DMS79 (cell line): ENCODE data around the gene UGT3A1.
"Not testable (repeated sequence)": the region's sequence is repeated elsewhere in the genome, so short reads cannot be mapped to it uniquely, and the experiment has no call there.

Source experiments
- DNase-seq: peaks from one replicate; lab custom pipeline; 2025; lab: John Stamatoyannopoulos, UW

Gene UGT3A1

DNA sequence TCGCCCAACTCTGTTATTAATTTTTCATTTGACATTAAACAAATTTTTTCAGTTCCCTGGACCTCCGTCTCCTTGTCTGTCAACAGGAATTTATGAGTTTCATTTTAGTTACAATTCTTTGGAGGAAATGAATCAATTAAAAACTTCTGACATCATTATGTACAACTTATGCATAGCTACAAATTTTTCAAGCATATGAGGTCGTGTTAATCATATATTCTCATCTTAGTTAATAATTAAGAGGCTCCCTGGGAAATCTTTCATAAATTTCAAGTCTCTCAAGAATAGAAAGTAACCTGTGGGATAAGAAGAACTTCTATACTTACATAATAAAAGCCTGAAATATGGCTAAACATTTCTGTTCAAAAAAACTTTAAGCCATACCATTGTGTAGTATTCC is 3.4 kb downstream of the UGT3A1 start:
- no peak for DNase-seq

DNA sequence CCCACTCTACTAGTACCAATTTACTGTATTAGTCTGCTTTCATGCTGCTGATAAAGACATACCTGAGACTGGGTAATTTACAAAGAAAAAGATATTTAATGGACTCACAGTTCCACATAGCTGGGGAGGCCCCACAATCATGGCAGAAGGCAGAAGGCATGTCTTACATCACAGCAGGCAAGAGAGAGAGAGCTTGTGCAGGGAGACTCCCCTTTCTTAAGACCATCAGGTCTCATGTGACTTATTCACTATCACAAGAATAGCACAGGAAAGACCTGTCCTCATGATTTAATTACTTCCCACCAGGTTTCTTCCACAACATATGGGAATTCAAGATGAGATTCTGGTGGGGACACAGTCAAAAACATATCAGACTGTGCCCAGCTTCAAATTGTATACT is 11.5 kb downstream of the UGT3A1 start:
- DNase-seq = no peak

DNA sequence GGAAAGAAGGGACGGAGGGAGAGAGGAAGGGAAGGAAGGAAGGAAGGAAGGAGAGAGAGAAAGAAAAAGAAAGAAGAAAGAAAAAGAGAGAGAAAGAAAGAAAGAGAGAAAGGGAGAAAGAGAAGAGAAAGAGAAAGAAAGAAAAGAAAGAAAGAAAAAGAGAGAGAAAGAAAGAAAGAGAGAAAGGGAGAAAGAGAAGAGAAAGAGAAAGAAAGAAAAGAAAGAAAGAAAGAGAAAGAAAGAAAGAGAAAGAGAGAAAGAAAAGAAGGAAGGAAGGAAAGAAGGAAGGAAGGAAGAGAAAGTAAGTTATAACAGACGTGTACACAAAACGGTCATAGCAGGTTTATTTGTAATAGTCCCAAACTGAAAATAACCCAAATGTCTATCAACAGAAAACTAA is 14.3 kb downstream of the UGT3A1 start:
- not testable (repeated sequence) for DNase-seq

DNA sequence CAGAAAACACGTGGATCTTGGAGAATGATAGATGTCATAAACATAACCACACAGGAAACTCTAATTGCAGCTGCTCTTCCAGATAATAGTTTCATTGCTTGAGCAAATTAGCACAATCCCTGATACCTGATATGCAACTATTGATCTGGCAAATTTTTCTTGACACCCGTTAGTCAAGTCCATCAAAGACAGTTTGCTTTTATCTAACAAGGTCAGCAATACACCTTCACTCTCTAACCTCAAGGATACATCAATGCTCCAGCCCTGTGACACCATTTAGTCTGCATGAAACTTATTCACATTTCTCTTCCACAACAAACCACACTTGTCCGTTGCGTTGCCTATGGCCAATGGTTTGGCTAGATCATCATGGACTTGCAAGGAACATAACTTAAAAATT is 16.6 kb downstream of the UGT3A1 start:
- DNase-seq = no peak

DNA sequence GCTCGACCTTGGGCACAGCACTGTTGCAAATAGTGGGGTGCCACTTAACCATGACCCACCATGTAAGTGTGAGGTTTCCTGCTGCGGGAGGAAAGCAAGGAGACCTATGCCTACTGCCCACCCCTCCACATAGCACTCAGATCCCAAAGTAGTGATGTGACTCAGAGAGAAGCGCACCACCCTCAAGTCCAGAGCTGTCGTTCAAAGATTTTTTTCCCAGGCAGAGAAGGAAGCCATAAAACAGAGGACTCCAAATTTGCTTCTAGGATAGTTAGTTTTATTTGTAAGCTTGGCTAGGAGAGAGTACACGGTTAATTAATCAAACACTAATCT is 19.3 kb downstream of the UGT3A1 start:
- no peak for DNase-seq

DNA sequence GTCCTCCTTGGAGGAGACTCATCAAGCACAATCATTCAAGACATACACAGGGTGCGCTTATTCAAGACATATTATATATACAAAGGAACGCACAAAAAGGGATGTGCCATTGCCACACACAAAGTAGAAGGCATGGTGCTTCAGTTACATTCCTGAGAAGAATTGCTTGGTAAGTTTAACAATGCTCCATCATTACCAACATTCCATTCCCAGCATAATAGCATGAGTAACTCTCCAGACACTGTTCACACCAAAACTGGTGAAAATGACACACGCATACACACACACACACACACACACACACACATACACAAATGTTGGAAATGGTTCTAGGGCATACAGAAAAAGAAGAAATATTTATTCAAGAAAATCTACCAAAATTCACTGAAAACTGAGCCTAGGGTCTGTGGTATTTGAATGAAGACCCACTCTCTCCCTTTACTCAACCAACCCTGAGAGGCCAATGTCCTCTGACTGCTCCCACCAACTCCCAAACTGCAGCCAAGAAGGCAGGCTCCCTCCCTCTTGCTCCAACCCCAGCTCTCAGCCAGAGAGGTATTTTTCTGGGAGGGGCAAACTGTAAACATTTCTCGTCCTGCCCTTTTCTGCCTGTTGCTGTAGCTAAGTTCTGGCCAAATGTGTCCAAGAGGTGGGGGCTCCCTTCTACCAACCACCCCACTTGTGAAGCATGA is 19.9 kb downstream of the UGT3A1 start:
- no peak for DNase-seq

DNA sequence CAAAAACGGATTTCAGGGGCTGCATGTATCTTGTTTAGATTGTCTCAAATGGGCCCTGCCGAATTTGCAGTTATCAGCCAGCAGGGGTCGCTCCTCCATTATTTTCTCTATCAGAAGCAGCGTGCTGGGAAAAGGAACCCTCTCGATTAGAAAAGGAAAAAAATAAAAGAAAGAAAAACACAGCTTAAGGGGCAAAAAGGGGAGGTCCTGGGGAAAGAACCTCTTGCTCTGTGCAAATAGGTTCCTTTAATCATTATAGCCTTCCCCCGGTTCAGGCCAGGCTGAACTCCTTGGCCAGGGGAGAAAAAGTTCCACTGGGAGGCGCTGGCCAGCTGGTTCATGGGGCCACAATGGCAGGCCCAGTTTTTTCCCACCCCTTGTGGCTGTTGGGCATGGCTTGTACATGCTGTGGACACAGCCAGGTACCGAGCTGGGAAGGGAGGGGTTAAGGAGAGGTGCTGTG is 27.8 kb downstream of the UGT3A1 start:
- no peak for DNase-seq

DNA sequence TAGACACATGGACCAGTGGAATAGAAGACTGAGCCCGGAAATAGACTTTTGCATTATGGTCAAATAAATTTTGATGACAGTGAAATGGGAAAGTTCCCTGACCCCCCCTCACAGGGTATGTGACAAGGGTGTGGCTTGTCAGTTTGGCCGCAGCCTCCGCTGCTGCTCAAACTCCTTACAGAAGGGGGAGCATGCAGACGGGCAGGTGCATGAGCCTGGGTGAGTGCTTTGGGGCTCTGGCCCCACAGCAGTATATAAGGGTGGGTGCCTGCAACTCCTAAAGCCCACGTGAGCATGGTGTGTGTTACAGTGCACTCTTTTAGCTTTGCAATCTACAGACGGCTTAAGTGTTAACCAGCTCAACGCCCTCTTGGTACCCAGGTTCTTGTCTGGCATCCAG is 30.9 kb downstream of the UGT3A1 start:
- no peak for DNase-seq

DNA sequence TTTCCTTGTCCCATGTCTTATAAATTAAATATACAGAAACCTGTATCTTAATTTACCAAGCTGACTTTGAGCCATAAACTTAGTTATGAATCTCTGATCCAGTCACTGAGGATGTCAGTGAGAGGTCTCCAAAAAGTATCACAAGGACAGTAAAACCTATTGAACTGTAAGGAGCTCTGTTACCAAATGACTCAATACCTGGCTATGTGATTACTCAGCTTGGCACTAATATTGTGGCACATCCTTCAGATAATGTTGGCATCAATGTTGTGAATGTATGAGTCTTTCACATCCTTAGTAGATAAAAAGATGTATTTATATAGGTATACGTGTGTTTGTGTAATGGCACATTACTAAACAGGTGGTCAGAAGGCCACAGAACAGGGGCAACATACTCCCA is 34.8 kb downstream of the UGT3A1 start:
- DNase-seq = no peak

DNA sequence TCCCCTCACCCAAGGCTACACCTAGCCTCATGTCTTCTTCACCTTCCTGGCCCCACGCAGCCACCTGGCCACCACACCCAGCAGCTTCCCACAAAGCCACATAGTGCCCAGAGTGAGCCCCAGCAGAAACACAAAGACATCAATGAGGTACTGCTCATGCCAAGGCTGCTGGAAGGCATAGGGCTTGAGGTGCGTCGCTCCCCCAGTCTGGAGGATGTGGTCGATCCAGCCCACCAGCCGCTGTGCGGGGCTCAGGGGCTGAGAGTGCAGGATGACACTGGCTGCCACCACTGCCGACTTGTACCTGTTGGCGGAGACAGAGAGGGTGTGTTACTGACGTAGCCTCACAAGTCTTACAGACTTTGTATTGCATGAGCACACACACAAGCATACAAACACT is 37.0 kb downstream of the UGT3A1 start:
- no peak for DNase-seq

DNA sequence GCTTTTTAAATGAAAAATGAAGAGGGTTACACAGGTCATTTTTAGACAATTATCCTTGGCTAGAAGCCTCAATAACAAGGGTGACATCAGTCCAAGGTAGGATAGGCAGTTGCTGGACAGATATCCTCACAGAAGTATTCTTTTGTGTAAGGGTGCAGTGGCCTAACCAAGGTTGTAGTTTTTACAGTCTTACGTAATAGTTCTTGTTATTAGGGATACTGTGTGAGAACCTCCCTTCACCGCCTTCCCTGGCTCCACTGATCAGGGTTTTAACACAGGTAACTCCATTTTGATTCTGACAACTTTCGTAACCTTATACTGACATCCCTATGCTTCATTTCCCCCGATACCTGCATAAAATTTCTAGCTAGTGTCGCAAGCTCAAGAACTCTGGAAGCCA is 44.1 kb downstream of the UGT3A1 start:
- no peak for DNase-seq

DNA sequence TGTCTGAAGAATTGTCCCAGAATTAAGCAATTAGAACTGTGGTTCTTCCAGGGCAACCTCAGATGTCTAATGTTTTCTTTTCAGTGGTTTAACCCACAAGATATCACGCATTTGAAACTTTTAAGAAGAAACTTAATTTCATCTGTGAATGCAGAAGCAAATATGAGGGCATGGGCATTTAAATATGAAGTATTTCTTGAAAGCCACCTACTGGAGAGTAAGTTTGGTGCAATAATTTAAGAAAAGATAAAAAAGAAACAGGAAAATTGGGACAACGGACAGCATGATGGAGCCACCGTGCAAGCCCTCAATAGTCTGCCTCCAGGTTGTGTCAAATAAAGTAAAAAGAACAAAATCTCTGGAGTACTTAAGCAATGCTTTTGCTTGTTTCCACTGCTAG is 51.6 kb downstream of the UGT3A1 start:
- DNase-seq = no peak

DNA sequence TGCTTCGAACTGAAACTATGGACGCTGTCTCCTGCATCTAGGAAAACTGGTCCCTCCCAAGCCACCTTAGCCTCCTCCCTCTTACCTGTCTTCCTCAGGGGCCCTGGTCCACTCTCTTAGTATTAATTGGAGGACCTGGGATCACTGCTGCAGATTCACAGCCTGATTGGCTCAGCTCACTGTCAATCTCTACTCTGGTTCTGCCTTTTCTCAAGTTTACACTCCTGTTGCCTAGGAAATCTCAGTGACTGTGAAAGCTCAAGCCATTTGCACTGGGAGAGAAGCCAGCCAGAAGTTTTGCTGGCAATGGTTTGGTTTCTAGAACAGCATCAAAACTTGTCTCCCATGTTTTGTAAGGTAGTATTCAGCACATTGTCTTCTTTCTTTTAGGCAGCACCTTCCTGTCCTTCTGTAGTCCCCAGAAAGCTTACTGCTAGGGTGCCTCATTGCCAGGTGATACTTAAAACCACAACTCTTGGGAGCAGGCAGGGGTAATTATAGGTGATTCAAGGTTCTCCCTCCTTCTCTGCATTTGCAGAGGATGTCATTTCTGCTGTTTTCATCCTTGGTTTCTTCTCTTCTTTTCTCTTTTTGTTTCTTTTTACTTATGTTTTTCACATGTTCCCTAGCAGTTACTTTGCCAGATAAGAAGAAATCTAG is 52.5 kb downstream of the UGT3A1 start, which contains the start of gene CAPSL:
CAPSL (minus strand) TSS at position 55 of the 660 bp plus-strand sequence. CDS start 17,502 bp downstream, outside the sequence.
- peak; percentile 87 for DNase-seq

DNA sequence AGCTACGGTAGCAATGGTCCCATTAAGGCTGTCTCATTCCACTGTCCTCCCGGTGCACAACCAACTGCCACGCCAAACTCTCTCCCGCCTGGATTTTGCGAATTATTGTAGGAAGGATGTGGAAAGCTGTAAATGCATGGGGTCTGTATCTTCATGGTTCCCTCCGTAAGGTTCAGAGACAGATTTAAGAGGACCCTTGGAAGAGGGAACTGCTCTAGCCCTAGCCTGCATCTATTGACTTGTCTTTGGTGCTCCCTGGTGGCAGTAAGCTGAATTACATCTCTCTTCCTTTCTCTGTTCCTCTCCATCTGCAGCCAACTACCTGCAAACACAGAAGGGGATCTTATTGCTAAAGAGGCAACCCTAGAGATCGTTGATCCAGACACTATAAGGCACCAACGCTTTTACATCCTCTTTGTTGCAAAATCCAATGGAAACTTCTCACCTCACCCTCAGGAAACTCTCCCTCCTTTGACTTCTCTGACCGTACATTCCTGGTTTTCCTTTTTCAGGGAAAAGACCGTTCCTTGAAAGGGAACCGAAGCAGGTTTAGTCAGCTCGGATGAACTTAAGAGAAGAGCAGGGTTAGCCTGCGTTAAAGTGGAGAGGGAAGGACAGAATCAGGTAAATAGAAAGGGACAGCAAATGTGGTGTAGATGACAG is 64.7 kb downstream of the UGT3A1 start:
- DNase-seq = no peak

DNA sequence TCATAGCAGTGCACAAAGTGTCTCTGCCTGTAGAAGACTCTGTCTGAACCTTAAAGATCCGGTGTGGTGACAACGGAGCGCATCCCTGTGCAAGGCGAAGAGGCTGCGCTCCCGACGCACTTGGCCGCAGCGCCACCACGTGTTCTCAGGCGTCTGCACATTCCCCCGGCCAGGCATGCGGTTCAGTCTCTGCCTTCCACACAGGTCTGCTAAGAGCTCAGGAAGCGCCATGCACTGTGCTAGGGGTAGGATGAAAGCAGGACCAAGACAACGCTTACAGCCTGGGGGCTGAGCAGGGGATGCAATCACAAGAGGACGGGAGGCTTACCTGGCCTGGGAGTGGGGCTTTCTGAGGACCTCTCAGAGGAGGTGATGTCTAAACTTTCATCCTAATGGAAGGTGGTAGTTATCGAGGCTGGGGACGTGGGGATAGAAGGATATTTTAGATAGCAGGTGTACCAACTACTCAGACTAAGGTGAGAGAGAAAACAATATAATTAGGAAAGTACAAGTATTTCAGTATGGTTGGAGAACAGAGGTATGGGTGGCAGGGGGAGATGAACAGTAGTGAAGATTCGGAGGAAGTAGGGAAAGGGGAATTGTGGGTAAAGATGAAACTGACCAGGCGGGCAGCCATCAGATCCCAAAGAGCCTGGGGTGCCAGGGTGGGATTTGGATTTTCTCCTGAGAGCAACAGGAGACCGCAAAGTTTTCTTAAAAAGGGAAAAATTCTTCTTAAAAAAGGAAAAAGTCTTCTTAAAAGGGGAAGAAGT is 66.1 kb downstream of the UGT3A1 start:
- peak; percentile 55 for DNase-seq

DNA sequence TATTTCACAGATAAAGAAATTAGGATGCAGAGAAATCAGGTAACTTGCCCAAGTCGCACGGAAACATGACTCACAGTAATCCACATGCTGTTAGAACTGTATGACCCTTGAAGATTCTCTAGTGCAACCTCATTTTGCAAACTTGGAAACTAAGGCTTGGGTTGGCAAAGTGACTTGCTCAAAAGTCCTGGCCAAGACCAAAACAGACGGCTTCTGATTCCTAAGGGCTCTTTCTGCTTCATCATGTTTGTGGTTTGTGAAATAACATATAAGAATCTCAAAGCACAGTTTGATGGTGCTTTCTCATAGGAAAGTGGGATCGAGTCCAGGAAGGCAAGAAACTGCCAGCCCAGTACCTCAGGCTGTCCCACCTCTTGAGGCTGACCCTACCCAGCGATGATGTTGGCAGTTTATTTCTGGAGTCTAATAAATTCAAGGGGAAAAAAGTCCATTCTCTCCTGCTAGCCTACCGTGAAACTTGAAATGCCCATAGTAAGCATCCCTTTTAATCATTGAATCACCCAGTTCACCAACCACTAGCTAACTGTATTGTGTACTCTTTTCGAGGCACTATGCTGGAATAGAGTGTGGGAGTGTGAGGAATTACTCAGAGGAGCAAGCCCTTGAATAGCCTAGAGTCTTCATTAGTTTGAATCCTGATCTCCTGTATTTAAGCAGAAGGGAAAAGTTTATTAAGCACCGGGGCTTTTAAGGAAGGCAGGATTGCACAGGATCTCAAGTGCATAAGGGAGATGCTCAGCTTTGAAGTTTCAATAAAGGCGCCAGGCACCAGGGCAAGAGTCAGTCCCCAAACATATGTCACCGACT is 66.9 kb downstream of the UGT3A1 start:
- peak; percentile 81 for DNase-seq

DNA sequence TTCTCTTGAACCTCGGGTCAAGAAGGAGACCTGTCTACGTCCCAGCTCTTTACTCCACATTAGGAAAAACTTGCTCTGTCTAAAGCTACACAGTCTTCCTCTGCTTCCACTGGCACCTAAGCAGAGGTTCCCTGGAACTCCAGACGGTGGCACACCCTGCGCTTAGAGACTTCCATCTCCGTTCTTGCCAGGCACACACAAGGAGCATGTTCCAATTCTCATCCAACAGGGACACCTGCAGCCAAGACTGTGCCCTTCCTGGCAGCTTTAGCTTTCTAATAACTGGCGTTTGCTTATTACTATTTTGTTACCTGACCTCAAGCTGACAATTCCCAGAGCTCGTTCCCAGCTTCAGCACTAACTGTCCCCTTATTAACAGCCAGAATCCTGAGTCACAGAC is 68.7 kb downstream of the UGT3A1 start:
- DNase-seq = no peak

DNA sequence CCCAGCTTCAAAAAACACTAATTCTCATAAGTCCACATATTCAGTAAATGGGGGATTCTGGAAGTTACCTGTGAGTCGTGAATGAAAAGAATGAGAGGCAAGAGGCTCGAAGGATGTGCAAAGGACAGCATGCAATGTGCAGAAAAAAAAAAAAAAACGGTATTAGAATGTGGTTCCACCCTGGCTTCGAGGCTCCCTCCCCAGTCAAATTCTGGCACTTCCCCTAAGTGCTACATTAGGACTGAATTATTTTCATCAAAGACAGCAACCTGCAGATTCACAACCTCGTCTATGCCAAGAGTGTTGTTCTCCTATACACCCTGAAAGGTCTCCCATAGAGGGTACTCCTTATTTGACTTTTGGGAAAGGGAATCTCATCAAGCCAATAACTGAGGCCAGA is 69.3 kb downstream of the UGT3A1 start:
- no peak for DNase-seq

DNA sequence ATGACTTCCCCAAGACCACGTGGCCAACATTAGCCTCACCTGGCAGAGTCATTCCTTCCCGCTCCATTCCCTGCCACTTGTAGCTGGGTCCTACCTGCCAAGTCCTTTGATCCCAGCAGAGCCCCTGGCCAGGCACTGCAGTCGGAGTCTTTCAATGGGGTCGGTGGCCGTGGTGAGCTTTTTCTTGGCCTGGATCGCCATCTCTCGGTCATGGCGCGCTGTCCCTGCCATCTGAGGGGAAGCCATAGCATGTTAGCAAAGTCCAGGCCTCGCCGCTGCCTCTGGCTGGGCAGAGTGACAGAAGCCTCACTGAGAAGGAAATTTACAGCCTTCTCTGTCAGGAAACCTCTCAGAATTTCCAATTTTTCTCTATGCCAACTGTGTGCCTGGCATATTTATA is 70.3 kb downstream of the UGT3A1 start:
- no peak for DNase-seq

DNA sequence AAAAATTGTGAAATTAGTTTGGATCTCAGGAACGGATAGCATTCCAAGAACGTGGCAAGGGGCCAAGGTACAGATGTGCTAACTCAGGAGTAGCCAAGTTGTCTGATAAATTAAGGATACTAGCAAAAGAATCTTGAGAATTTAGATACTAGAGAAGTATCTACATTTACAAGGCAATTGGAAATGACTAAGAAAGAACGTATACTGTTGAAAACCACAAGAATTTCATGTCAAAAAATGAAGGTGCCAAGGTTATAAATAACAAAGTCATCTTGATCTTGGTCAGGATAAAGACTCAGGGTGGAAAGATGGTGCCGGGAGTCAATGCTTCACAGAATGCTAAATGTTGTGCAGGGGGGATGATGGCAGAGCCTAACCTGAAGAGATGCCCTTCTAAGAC is 72.0 kb downstream of the UGT3A1 start:
- no peak for DNase-seq

DNA sequence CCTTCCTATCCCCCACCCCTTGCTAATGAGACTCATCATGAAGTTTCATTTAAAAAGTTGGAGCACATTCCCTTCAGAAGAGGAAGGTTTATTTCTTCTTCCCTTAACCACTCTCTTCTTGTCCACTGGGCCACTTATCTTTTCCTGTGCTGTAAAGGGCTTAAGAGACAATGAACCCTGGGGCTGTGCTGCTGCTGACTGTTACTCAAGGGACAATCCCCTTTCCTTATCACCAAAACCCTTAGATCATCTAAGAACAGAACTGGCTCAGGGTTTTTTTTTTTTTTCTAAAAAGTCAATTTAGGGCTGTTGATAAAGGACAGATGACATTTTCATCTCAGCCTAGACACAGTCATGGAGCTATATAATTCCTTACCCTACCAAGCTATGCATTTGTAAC is 82.4 kb downstream of the UGT3A1 start:
- DNase-seq = no peak

DNA sequence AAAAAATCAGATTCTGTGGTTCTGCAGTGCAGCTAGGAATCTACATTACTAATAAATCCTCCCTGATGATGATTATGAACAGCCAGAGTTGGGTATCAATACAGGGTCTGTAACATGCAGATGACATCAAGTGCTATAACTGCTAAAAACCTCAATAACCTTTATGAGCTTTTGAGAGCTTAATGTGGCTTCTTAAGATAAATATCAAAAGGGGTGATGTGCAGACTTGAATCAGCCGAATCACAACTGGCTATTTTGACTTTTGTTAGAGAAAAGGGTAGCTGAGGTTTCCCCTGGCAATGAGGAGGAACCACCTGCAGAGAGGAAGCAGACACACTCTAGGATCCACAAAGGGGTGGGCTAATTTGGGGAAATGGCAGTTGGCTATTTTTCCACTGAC is 83.0 kb downstream of the UGT3A1 start:
- no peak for DNase-seq
